IgD-negative memory B cell (primary cell): Measurements from ENCODE around the gene ZNF792. TPM values are rescaled to one million over a fixed set of nuclear protein-coding genes. Genes with fewer than 3 reads are reported as not detected.
"Not testable (repeated sequence)": the region's sequence is repeated elsewhere in the genome, so short reads cannot be mapped to it uniquely, and the experiment has no call there.

ENCODE experiments used
- H3K27ac Mint-ChIP-seq, 3 donors: one replicate each; pipeline ENCODE4 v1.8.0; 2020 to 2022; ENCODE audit warnings: mild to moderate bottlenecking in 3 of 3, mixed read lengths in 3 of 3, moderate library complexity in 1 of 3
- H3K27me3 Mint-ChIP-seq: one replicate; pipeline ENCODE4 v1.8.0; 2021; ENCODE audit warnings: mixed read lengths
- H3K36me3 Mint-ChIP-seq: one replicate; pipeline ENCODE4 v1.8.0; 2020; ENCODE audit warnings: mild to moderate bottlenecking, mixed read lengths
- H3K4me1 Mint-ChIP-seq, 3 donors: one replicate each; pipeline ENCODE4 v1.8.0; 2020 to 2022; ENCODE audit warnings: mixed read lengths in 3 of 3, mild to moderate bottlenecking in 1 of 3
- H3K4me3 Mint-ChIP-seq, 4 donors: one replicate each; pipeline ENCODE4 v1.8.0; 2020 to 2022; ENCODE audit warnings: mild to moderate bottlenecking in 4 of 4, mixed read lengths in 4 of 4, moderate library complexity in 3 of 4
- H3K9me3 Mint-ChIP-seq, 3 donors: one replicate each; pipeline ENCODE4 v1.8.0; 2020 to 2021; ENCODE audit warnings: mixed read lengths in 3 of 3, mild to moderate bottlenecking in 1 of 3
- polyA plus RNA-seq: library from polyadenylated mRNA; unstranded; fragments of 300-500 nt; fragmentation: Illumina TruSeq; gene quantifications from one replicate; pipeline ENCODE4 v1.2.3, GENCODE V29; 2021

Gene ZNF792
- polyA plus RNA-seq, 1 donor from 2014 or later, result 8.9 TPM

- peaks cover 8% of the 10 kb centered on the region for H3K27me3 Mint-ChIP-seq
These were observed 5.7 kb upstream of the ZNF792 start for GRCh38 chr19:34969721-34970120.

GRCh38 chr19:34967551-34967950, 3.5 kb upstream of the ZNF792 start:
- Mint-ChIP-seq H3K4me3 (peak overlapping the region in 1 of 4 donors; percentile 56), H3K27ac (no peak overlapping the region), H3K27me3 (peaks cover 8% of the 10 kb centered on the region), H3K4me1 (peaks cover 6 to 8% (median 7%) of the 10 kb centered on the region in 3 donors), H3K9me3 (peaks cover 4 to 11% (median 8%) of the 10 kb centered on the region in 3 donors), H3K36me3 (peaks cover 7% of the 10 kb centered on the region)

More at GRCh38 chr19:34969721-34970120, 5.7 kb upstream of the ZNF792 start:
- no peak overlapping the region for H3K27ac Mint-ChIP-seq
- peaks cover 2% of the 10 kb centered on the region for H3K36me3 Mint-ChIP-seq
- H3K4me1 Mint-ChIP-seq, result peaks cover 4 to 6% (median 6%) of the 10 kb centered on the region in 3 donors
- H3K4me3 Mint-ChIP-seq, result peak overlapping the region in 1 of 4 donors; percentile 13
- H3K9me3 Mint-ChIP-seq, result peaks cover 4 to 11% (median 5%) of the 10 kb centered on the region in 3 donors

- Mint-ChIP-seq H3K27ac (peak overlapping the region in 1 of 3 donors; percentile 4), H3K4me1 (peaks cover 15 to 20% (median 15%) of the 10 kb centered on the region in 3 donors), H3K4me3 (peak overlapping the region; percentile 61 to 84 (median 67)), H3K9me3 (peaks cover 6 to 25% (median 10%) of the 10 kb centered on the region in 3 donors), H3K36me3 (peaks cover 11% of the 10 kb centered on the region)
- H3K27me3 Mint-ChIP-seq, result not testable (repeated sequence)
These were observed 1.5 kb upstream of the ZNF792 start for GRCh38 chr19:34965505-34965904.

GRCh38 chr19:34964598-34964997, 569 bp upstream of the ZNF792 start:
- Mint-ChIP-seq H3K4me3 (peak overlapping the region; percentile 63 to 97 (median 76)), H3K36me3 (peaks cover 13% of the 10 kb centered on the region), H3K9me3 (peaks cover 11 to 34% (median 13%) of the 10 kb centered on the region in 3 donors), H3K4me1 (peaks cover 15 to 23% (median 16%) of the 10 kb centered on the region in 3 donors), H3K27ac (no peak overlapping the region), H3K27me3 (peaks cover 3% of the 10 kb centered on the region)

GRCh38 chr19:34962687-34963572, 1.1 kb downstream of the ZNF792 start:
- Mint-ChIP-seq H3K27ac (peak overlapping the region; percentile 25 to 92 (median 68)), H3K27me3 (no peaks in the 10 kb centered on the region), H3K4me1 (peaks cover 15 to 23% (median 16%) of the 10 kb centered on the region in 3 donors), H3K36me3 (peaks cover 25% of the 10 kb centered on the region), H3K9me3 (peaks cover 16 to 32% (median 21%) of the 10 kb centered on the region in 3 donors), H3K4me3 (peak overlapping the region; percentile 82 to 97 (median 90))

- peak overlapping the region; percentile 82 to 97 (median 90) for H3K4me3 Mint-ChIP-seq
These were observed 2.0 kb downstream of the ZNF792 start for GRCh38 chr19:34961775-34962686.

GRCh38 chr19:34960940-34961679, 2.9 kb downstream of the ZNF792 start:
- Mint-ChIP-seq H3K27ac (no peak overlapping the region), H3K9me3 (peaks cover 16 to 44% (median 32%) of the 10 kb centered on the region in 3 donors), H3K4me1 (peaks cover 15 to 23% (median 16%) of the 10 kb centered on the region in 3 donors), H3K36me3 (peaks cover 33% of the 10 kb centered on the region), H3K4me3 (peak overlapping the region; percentile 12 to 97 (median 76)), H3K27me3 (no peaks in the 10 kb centered on the region)

More at GRCh38 chr19:34961775-34962686, 2.0 kb downstream of the ZNF792 start:
- H3K4me1 Mint-ChIP-seq, result peaks cover 15 to 23% (median 16%) of the 10 kb centered on the region in 3 donors
- peaks cover 28% of the 10 kb centered on the region for H3K36me3 Mint-ChIP-seq
- no peaks in the 10 kb centered on the region for H3K27me3 Mint-ChIP-seq
- H3K27ac Mint-ChIP-seq, result peak overlapping the region; percentile 25 to 92 (median 71)
- peaks cover 13 to 36% (median 26%) of the 10 kb centered on the region in 3 donors for H3K9me3 Mint-ChIP-seq

GRCh38 chr19:34960103-34960805, 3.8 kb downstream of the ZNF792 start:
- Mint-ChIP-seq H3K27ac (peak overlapping the region in 1 of 3 donors; percentile 14), H3K9me3 (peaks cover 16 to 46% (median 36%) of the 10 kb centered on the region in 3 donors), H3K4me3 (peak overlapping the region; percentile 5 to 77 (median 50)), H3K4me1 (peaks cover 15 to 23% (median 16%) of the 10 kb centered on the region in 3 donors), H3K27me3 (no peaks in the 10 kb centered on the region), H3K36me3 (peaks cover 34% of the 10 kb centered on the region)

- peaks cover 19 to 51% (median 39%) of the 10 kb centered on the region in 3 donors for H3K9me3 Mint-ChIP-seq
- H3K27ac Mint-ChIP-seq, result peak overlapping the region in 2 of 3 donors; percentile 23 to 62
- no peaks in the 10 kb centered on the region for H3K27me3 Mint-ChIP-seq
- H3K36me3 Mint-ChIP-seq, result peaks cover 36% of the 10 kb centered on the region
- peaks cover 15 to 23% (median 16%) of the 10 kb centered on the region in 3 donors for H3K4me1 Mint-ChIP-seq
- H3K4me3 Mint-ChIP-seq, result peak overlapping the region in 1 of 4 donors; percentile 37
These were observed 5.0 kb downstream of the ZNF792 start for GRCh38 chr19:34959021-34959420.

- Mint-ChIP-seq H3K27me3 (no peaks in the 10 kb centered on the region), H3K4me1 (peaks cover 14 to 21% (median 14%) of the 10 kb centered on the region in 3 donors), H3K9me3 (peaks cover 19 to 58% (median 37%) of the 10 kb centered on the region in 3 donors), H3K36me3 (peaks cover 36% of the 10 kb centered on the region), H3K27ac (no peak overlapping the region), H3K4me3 (no peak overlapping the region)
These were observed 5.9 kb downstream of the ZNF792 start for GRCh38 chr19:34957830-34958751.

GRCh38 chr19:34953092-34953491, 10.9 kb downstream of the ZNF792 start:
- peaks cover 25% of the 10 kb centered on the region for H3K36me3 Mint-ChIP-seq
- no peak overlapping the region for H3K4me3 Mint-ChIP-seq
- H3K9me3 Mint-ChIP-seq, result peaks cover 10 to 52% (median 28%) of the 10 kb centered on the region in 3 donors
- H3K4me1 Mint-ChIP-seq, result no peaks in the 10 kb centered on the region
- no peaks in the 10 kb centered on the region for H3K27me3 Mint-ChIP-seq
- H3K27ac Mint-ChIP-seq, result no peak overlapping the region

GRCh38 chr19:34943861-34944573, 20.0 kb downstream of the ZNF792 start:
- no peaks in the 10 kb centered on the region for H3K27me3 Mint-ChIP-seq
- H3K4me1 Mint-ChIP-seq, result no peaks in the 10 kb centered on the region
- H3K4me3 Mint-ChIP-seq, result no peak overlapping the region
- H3K36me3 Mint-ChIP-seq, result peaks cover 18% of the 10 kb centered on the region
- peaks cover 17 to 46% (median 24%) of the 10 kb centered on the region in 3 donors for H3K9me3 Mint-ChIP-seq
- H3K27ac Mint-ChIP-seq, result no peak overlapping the region
